SJCRH30 (cell line): ENCODE data around the gene ASGR2. TPM values are rescaled to one million over a fixed set of nuclear protein-coding genes. Genes with fewer than 3 reads are reported as not detected.
"Not testable (repeated sequence)": the region's sequence is repeated elsewhere in the genome, so short reads cannot be mapped to it uniquely, and the experiment has no call there.

Experiments
- DNase-seq, 2 experiments: peaks; one replicate each; pipeline ENCODE4 v3.0.0-alpha.2; 2015 to 2020
- H3K27ac ChIP-seq: fragments of 250-450 bp; sonication (Bioruptor Pico); 2 replicates; pipeline ENCODE4 v1.5.1; 2020; ENCODE audit warnings: mild to moderate bottlenecking, moderate library complexity
- H3K27me3 ChIP-seq: fragments of 250-450 bp; sonication (Bioruptor Pico); 2 replicates; pipeline ENCODE4 v1.5.1; 2020; ENCODE audit warnings: mild to moderate bottlenecking, moderate library complexity
- H3K36me3 ChIP-seq: fragments of 250-450 bp; sonication (Bioruptor Pico); 2 replicates; pipeline ENCODE4 v1.5.1; 2020; ENCODE audit warnings: mild to moderate bottlenecking, moderate library complexity
- H3K4me1 ChIP-seq: fragments of 250-450 bp; sonication (Bioruptor Pico); 2 replicates; pipeline ENCODE4 v1.5.1; 2020; ENCODE audit warnings: mild to moderate bottlenecking, moderate library complexity
- H3K4me3 ChIP-seq: fragments of 250-450 bp; sonication (Bioruptor Pico); 2 replicates; pipeline ENCODE4 v1.5.1; 2020; ENCODE audit warnings: mild to moderate bottlenecking, moderate library complexity
- H3K9me3 ChIP-seq: fragments of 250-450 bp; sonication (Bioruptor Pico); replicated peaks from 2 replicates; pipeline ENCODE4 v1.5.1; 2020; ENCODE audit warnings: mild to moderate bottlenecking, moderate library complexity
- total RNA-seq: library from RNA; depleted of rRNA; stranded (reverse); fragments of >200 nt; shearing (Covaris generic); gene quantifications from 2 replicates; pipeline ENCODE4 v1.2.3, GENCODE V29; 2014

The ASGR2 gene
- total RNA-seq, 1 experiment from 2014 or later, result not detected

DNA sequence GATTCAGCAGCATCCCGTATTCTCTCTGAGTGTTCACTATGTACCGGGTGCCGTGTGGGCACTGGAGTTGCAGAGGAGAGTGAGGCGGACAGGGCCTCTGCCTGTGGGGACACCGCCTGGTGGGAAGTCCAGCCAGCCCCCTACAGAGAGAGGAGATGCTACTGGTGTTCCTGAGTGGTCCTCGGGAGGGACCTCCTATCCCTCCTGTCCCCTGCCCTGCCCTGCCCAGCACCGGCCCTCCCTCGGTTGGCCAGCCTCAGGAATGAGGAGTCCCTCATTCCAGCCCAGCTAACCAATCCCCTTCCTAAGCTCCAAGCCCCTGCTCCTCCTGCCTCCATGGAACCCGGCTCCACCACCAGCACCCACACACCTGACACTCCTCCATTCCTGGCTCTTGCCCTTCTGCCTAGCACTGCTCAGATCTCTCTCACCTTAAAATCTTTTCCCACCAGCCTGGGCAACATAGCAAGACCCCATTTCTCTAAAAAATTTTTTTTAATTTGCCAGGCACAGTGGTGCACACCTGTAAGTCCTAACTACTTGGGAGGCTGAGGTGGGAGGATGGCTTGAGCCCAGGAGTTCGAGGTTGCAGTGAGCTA, 2.0 kb downstream of the ASGR2 start:
- Histone ChIP-seq H3K36me3 (no peaks in the 10 kb centered on the region), H3K27me3 (no peaks in the 10 kb centered on the region), H3K9me3 (no peaks in the 10 kb centered on the region), H3K4me1 (no peaks in the 10 kb centered on the region), H3K27ac (no peak overlapping the region), H3K4me3 (no peak overlapping the region)
- DNase-seq, result no peak

- no peak overlapping the region for H3K4me3 ChIP-seq
- no peaks in the 10 kb centered on the region for H3K4me1 ChIP-seq
- no peaks in the 10 kb centered on the region for H3K9me3 ChIP-seq
- H3K27me3 ChIP-seq, result no peaks in the 10 kb centered on the region
- H3K36me3 ChIP-seq, result no peaks in the 10 kb centered on the region
- DNase-seq, result no peak
- no peak overlapping the region for H3K27ac ChIP-seq
Observed at GRCh38 chr17:7111784-7112509, 2.7 kb downstream of the ASGR2 start.

GRCh38 chr17:7110617-7111306, 3.9 kb downstream of the ASGR2 start:
- Histone ChIP-seq H3K27ac (no peak overlapping the region), H3K4me3 (no peak overlapping the region), H3K4me1 (no peaks in the 10 kb centered on the region), H3K36me3 (no peaks in the 10 kb centered on the region), H3K9me3 (no peaks in the 10 kb centered on the region), H3K27me3 (no peaks in the 10 kb centered on the region)
- no peak for DNase-seq

- Histone ChIP-seq H3K9me3 (no peaks in the 10 kb centered on the region), H3K36me3 (no peaks in the 10 kb centered on the region), H3K4me1 (no peaks in the 10 kb centered on the region), H3K27me3 (no peaks in the 10 kb centered on the region), H3K27ac (no peak overlapping the region), H3K4me3 (no peak overlapping the region)
- DNase-seq, result no peak
Observed at GRCh38 chr17:7109461-7110322, 4.9 kb downstream of the ASGR2 start.

DNA sequence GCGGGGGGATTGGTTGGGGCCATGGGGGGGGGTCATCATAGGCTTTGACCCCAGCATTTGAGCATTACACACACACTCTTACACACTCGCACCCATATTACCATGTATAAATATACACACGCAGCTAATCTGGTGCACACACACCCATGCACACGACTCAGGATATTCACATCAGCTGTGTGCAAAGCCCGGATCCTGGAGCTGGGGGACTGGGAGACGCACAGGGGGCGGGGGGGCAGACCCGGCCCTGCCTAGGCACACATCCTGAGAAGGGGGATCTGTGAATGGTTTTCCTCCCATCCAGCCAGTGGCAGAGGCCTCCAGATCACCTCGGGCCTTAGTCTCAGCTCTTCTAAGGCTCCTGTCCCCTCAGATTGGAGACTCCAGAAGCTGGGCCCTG, 5.6 kb downstream of the ASGR2 start:
- Histone ChIP-seq H3K4me1 (no peaks in the 10 kb centered on the region), H3K27me3 (no peaks in the 10 kb centered on the region), H3K27ac (no peak overlapping the region), H3K9me3 (no peaks in the 10 kb centered on the region), H3K4me3 (no peak overlapping the region), H3K36me3 (no peaks in the 10 kb centered on the region)
- DNase-seq, result no peak

GRCh38 chr17:7108560-7108925, 6.1 kb downstream of the ASGR2 start:
- no peaks in the 10 kb centered on the region for H3K27me3 ChIP-seq
- H3K27ac ChIP-seq, result no peak overlapping the region
- no peaks in the 10 kb centered on the region for H3K4me1 ChIP-seq
- H3K36me3 ChIP-seq, result no peaks in the 10 kb centered on the region
- no peak for DNase-seq
- H3K4me3 ChIP-seq, result no peak overlapping the region
- H3K9me3 ChIP-seq, result no peaks in the 10 kb centered on the region

DNA sequence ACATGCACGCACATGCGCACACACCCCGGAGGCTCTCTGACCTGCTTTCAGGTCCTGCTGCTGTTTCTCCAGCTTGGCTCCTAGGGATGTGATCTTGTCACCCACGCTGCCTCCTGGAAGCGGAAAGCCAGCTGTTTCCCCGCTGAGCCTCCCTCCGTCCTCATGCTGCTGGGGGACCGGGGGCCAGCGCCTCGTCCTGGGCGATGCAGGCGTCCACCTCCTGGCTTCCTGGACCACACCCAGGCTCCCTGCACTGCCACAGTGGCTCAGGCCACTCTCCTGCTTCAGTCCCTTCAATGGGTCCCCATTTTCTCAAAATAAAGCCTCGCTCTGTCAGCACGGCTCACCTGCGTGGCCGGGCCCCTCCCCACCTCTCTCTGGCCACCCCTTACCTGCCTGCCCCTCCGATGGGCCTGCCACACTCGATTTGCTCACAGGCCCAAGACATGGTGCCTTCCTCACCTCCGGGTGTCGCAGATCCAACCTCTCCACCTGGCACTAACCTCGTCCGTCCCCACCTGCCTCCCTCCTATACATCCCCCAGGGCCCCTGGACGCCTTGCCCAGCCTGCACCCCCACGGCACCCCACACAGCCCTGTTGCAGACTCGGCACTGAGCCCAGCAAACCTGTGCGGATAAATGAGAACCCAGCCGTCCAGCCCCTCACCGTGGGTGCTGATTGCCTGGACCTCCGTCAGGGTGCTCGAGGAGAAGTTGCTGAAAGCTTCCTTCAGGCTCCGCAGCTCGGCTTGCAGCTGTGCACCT, 6.6 kb downstream of the ASGR2 start:
- H3K9me3 ChIP-seq, result no peaks in the 10 kb centered on the region
- H3K27me3 ChIP-seq, result no peaks in the 10 kb centered on the region
- no peaks in the 10 kb centered on the region for H3K4me1 ChIP-seq
- DNase-seq, result no peak
- H3K36me3 ChIP-seq, result no peaks in the 10 kb centered on the region
- no peak overlapping the region for H3K27ac ChIP-seq
- H3K4me3 ChIP-seq, result no peak overlapping the region

DNA sequence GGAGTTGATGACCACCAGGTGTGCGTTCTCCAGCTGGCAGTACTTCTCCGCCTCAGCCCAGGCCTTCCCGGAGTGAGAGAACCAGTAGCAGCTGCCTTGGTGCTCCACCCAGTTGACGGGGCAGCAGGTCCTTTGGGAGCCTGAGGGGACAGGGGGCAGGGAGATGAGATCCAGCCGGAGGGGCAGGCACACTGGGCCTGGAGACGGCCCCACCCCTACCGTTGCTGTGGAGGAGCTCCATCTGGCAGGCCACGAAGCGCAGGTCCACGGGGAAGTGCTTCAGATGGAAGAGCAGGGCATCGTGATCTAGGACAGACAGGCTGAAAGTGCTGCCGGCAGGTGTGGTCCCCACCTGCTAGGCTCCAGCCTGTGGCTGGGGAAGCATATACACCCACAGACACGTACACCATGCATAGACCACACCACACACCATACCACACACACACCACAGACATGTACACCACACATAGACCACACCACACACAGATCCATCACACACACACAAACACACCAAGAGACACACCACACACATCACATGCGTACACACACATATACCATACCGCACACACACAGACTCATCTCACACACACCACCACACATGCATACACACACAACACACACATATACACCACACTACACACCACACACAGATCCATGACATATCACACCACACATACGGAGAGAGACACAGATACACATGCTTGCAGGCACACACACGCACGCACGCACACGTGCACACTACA, 7.4 kb downstream of the ASGR2 start:
- DNase-seq, result no peak
- Histone ChIP-seq H3K9me3 (no peaks in the 10 kb centered on the region), H3K27ac (no peak overlapping the region), H3K27me3 (no peaks in the 10 kb centered on the region), H3K4me3 (no peak overlapping the region), H3K4me1 (no peaks in the 10 kb centered on the region), H3K36me3 (no peaks in the 10 kb centered on the region)

GRCh38 chr17:7102421-7102820, 12.2 kb downstream of the ASGR2 start:
- DNase-seq, result no peak
- no peaks in the 10 kb centered on the region for H3K36me3 ChIP-seq
- no peak overlapping the region for H3K4me3 ChIP-seq
- H3K27ac ChIP-seq, result no peak overlapping the region
- H3K4me1 ChIP-seq, result no peaks in the 10 kb centered on the region
- H3K9me3 ChIP-seq, result no peaks in the 10 kb centered on the region
- H3K27me3 ChIP-seq, result no peaks in the 10 kb centered on the region

DNA sequence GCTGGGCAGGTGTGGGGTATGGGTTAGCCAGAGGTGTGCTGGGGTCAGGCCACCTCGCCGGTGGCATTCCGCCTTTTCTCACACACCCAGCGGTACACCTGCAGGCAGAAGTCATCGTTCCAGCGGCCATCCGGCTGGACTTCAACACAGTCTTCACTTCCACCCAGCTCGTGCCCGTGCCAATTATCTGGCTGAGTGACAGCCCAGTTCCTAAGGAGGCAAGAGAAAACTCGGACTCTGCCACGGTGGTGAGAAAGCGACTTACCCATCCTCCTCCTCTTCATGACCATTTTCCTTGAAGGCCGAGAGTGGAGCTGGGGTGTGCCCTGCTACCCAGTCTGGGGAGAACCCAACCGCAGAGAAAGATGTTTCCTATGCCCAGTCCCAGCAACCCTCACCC, 13.1 kb downstream of the ASGR2 start:
- no peaks in the 10 kb centered on the region for H3K9me3 ChIP-seq
- no peak overlapping the region for H3K4me3 ChIP-seq
- no peaks in the 10 kb centered on the region for H3K36me3 ChIP-seq
- no peak for DNase-seq
- no peaks in the 10 kb centered on the region for H3K4me1 ChIP-seq
- no peaks in the 10 kb centered on the region for H3K27me3 ChIP-seq
- no peak overlapping the region for H3K27ac ChIP-seq

DNA sequence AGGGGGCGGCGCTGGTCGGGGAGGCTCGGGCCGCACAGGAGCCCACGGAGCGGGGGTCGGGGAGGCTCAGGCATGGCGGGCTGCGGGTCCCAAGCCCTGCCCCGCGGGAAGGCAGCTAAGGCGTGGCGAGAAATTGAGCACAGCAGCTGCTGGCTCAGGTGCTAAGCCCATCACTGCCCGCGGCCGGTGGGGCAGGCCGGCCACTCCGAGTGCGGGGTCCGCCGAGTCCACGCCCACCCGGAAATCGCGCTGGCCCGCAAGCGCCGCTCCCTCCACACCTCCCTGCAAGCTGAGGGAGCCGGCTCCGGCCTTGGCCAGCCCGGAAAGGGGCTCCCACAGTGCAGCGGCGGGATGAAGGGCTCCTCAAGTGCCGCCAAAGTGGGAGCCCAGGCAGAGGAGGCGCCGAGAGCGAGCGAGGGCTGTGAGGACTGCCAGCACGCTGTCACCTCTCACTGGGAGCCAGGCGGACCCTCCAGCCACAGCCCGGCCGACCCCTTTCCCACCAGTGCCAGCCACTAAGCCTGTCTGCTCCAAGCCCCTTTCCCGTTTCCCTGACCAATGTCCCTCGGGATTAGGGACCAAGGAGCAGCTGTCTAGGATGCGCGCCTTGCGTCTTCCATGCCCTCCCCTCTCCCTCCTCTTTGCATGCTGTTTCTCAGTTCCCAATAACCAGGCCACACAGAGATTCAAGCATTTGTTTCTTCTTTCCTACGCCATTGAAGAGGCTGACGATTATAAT, 13.8 kb downstream of the ASGR2 start:
- not testable (repeated sequence) for H3K9me3 ChIP-seq, H3K36me3 ChIP-seq, H3K27me3 ChIP-seq, H3K4me3 ChIP-seq, DNase-seq, H3K4me1 ChIP-seq, H3K27ac ChIP-seq

DNA sequence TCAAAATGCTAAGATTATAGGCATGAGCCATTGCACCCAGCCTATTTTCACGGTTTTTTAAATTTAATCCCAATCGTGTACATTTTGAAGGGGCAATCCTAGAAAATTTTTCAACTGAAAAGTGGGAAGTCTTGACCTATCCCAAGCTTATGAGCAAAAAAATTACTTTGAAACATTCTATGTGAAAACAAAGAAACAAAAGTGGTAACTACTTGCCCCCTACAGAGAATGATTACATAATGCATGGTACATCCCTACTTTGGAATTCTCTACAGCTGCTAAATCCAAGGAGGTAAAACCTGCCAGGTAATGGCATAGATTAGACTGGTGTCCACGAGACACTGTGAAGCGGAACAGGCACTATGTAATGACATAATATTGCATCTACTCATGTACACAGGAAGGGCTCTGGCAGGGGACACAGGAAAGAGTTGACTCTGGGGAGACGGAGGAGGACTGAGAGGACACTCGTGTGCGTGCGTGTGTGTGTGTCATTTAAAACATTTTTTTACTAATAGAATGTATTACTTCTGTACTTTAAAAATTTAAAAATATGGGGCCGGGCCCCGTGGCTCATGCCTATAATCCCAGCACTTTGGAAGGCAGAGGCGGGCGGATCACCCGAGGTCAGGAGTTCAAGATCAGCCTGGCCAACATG, 15.7 kb downstream of the ASGR2 start:
- Histone ChIP-seq H3K27me3 (no peaks in the 10 kb centered on the region), H3K4me3 (no peak overlapping the region), H3K27ac (no peak overlapping the region), H3K4me1 (no peaks in the 10 kb centered on the region), H3K9me3 (no peaks in the 10 kb centered on the region), H3K36me3 (no peaks in the 10 kb centered on the region)
- DNase-seq, result no peak

DNA sequence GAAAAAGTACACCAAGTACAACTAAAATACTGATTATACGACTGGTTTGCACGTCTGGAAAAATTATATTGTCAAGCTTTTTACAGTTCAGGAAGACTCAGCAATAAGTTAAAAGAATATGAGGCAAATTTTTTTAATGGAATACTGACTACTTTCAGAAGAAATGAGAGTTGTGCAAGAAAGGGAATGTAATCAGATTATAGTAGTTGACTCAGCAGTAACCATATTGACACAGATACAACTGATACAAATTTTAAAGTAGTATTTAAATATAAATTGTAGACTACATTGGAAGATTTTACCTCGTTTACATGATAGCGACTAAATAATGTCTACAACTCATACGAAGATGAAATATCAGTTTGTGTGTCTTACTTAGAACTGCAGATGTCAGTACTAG, 16.7 kb downstream of the ASGR2 start:
- DNase-seq, result no peak
- Histone ChIP-seq H3K27me3 (no peaks in the 10 kb centered on the region), H3K9me3 (no peaks in the 10 kb centered on the region), H3K36me3 (no peaks in the 10 kb centered on the region), H3K4me3 (no peak overlapping the region), H3K4me1 (no peaks in the 10 kb centered on the region), H3K27ac (no peak overlapping the region)
